K562 (cell line): ENCODE results near the gene EIF2AK2.

Experiments used
- ATF3 ChIP-seq, 2 experiments: fragments of 450-650 bp in 1 of 2; sonication (generic) in 1 of 2; formaldehyde crosslinking in 1 of 2; IDR thresholded peaks in 1 of 2; conservative IDR thresholded peaks in 1 of 2; 2 replicates each; pipeline versions ENCODE4 v1.6.1 to v1.8.1; 2016 to 2023; ENCODE audit warnings: mild to moderate bottlenecking in 2 of 2, moderate library complexity in 2 of 2, inconsistent platforms in 1 of 2, missing genetic modification reagents in 1 of 2
- BHLHE40 ChIP-seq: IDR thresholded peaks from 2 replicates; pipeline ENCODE4 v1.6.1; 2011; ENCODE audit warnings: low read length, improper control_type of control experiment
- CBX3 ChIP-seq, 2 experiments: IDR thresholded peaks; 1 replicate in 1 of 2; 2 replicates in 1 of 2; pipeline ENCODE4 v1.6.1; 2012; ENCODE audit warnings: inconsistent platforms in 2 of 2, low read length in 2 of 2, borderline replicate concordance in 1 of 2, control low read depth in 1 of 2
- EZH2 ChIP-seq: IDR thresholded peaks from 2 replicates; pipeline ENCODE4 v1.6.1; 2012; ENCODE audit warnings: low read depth, mild to moderate bottlenecking, inconsistent platforms, low read length, borderline replicate concordance
- FOXA1 ChIP-seq: fragments of 450-650 bp; IDR thresholded peaks from 2 replicates; pipeline ENCODE4 v1.6.1; 2016; ENCODE audit warnings: mild to moderate bottlenecking, borderline replicate concordance
- FUS ChIP-seq: fragments of 200-400 bp; formaldehyde crosslinking; optimal IDR thresholded peaks from 2 replicates; pipeline ENCODE3; 2017; ENCODE audit warnings: low read depth, low read length
- POLR2B ChIP-seq: fragments of 450-650 bp; IDR thresholded peaks from 2 replicates; pipeline ENCODE4 v1.6.1; 2018; ENCODE audit warnings: low read depth; ENCODE audit not compliant: partially characterized antibody
- STAT5B ChIP-seq: fragments of 250-450 bp; sonication (Bioruptor Pico); IDR thresholded peaks from 2 replicates; pipeline ENCODE4 v1.8.0; 2021; ENCODE audit warnings: mild to moderate bottlenecking, inconsistent platforms
- TF ChIP-seq, protein P1 (sequence below), 3 experiments: IDR thresholded peaks in 2 of 3; conservative IDR thresholded peaks in 1 of 3; 2 replicates each; pipeline ENCODE4 v1.5.1; 2011 to 2012; ENCODE audit warnings: low read length in 3 of 3, mild to moderate bottlenecking in 3 of 3, control low read depth in 2 of 3, improper control_type of control experiment in 1 of 3, inconsistent platforms in 1 of 3, low read depth in 1 of 3, mixed read lengths in 1 of 3, moderate library complexity in 1 of 3; ENCODE audit not compliant: insufficient read depth in 2 of 3

- TF ChIP-seq FUS (no peak), BHLHE40 (no peak), CBX3 (IDR thresholded peaks at IDR 0.05; ENCODE audit: borderline replicate concordance in 1 of 2, low read length in 2 of 2) (no peak), STAT5B (no peak), EZH2 (no peak), ATF3 (IDR thresholded peaks at IDR 0.05) (no peak), ATF3 (CRISPR knock-in tag; conservative IDR thresholded peaks at IDR 0.05) (no peak), POLR2B (no peak), FOXA1 (no peak)
- TF ChIP-seq, protein P1, sequence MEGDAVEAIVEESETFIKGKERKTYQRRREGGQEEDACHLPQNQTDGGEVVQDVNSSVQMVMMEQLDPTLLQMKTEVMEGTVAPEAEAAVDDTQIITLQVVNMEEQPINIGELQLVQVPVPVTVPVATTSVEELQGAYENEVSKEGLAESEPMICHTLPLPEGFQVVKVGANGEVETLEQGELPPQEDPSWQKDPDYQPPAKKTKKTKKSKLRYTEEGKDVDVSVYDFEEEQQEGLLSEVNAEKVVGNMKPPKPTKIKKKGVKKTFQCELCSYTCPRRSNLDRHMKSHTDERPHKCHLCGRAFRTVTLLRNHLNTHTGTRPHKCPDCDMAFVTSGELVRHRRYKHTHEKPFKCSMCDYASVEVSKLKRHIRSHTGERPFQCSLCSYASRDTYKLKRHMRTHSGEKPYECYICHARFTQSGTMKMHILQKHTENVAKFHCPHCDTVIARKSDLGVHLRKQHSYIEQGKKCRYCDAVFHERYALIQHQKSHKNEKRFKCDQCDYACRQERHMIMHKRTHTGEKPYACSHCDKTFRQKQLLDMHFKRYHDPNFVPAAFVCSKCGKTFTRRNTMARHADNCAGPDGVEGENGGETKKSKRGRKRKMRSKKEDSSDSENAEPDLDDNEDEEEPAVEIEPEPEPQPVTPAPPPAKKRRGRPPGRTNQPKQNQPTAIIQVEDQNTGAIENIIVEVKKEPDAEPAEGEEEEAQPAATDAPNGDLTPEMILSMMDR (IDR thresholded peaks at IDR 0.05 in 2 of 3, conservative IDR thresholded peaks at IDR 0.05 in 1 of 3; ENCODE audit: insufficient read depth in 2 of 3, low read depth in 1 of 3, low read length in 3 of 3) = no peak
These were observed 23.9 kb upstream of the EIF2AK2 start for GRCh38 chr2:37180640-37181039.
